Lower lobe of right lung (tissue), 2 donors: ENCODE results near the gene DNAH17. TPM values are rescaled to one million over a fixed set of nuclear protein-coding genes. Genes with fewer than 3 reads are reported as not detected.

ENCODE experiments used
- ATAC-seq, 2 donors: fragments of 200-7000 bp; cut with Tn5 transposase; one replicate each; pipeline ENCODE4 v1.9.1; 2020 to 2022; ENCODE audit warnings: mild to moderate bottlenecking in 2 of 2, moderate library complexity in 2 of 2
- DNase-seq: peaks from one replicate; pipeline ENCODE4 v3.0.0-alpha.2; 2020
- H3K27ac ChIP-seq: fragments of 200-600 bp; one replicate; pipeline ENCODE4 v1.8.0; 2022
- H3K27me3 ChIP-seq: fragments of 200-600 bp; one replicate; pipeline ENCODE4 v1.8.0; 2022; ENCODE audit warnings: low read depth
- H3K36me3 ChIP-seq: fragments of 200-600 bp; one replicate; pipeline ENCODE4 v1.8.0; 2022; ENCODE audit warnings: mild to moderate bottlenecking
- H3K4me1 ChIP-seq: fragments of 200-600 bp; one replicate; pipeline ENCODE4 v1.8.0; 2022
- H3K4me3 ChIP-seq: fragments of 200-600 bp; one replicate; pipeline ENCODE4 v1.8.0; 2022; ENCODE audit warnings: mild to moderate bottlenecking
- H3K9me3 ChIP-seq: fragments of 200-600 bp; one replicate; pipeline ENCODE4 v1.8.0; 2022
- CTCF ChIP-seq: fragments of 200-600 bp; IDR thresholded peaks from one replicate; pipeline ENCODE4 v1.8.0; 2022; ENCODE audit warnings: antibody characterized with exemption, mild to moderate bottlenecking
- intact Hi-C: fragments of 100-400 bp; cut with DNase I; formaldehyde crosslinking; loops from one replicate; pipeline ENCODE4 v1.11.0; 2022
- total RNA-seq: library from RNA; stranded (reverse); fragmentation: NEBNext Ultra II Directional; extraction: Animal tissue kit (Norgen Biotek cat#: 25700); gene quantifications from one replicate; pipeline ENCODE4 v1.2.1, GENCODE V29; 2021
- donor health status: DM: no; HTN: yes; CAD: no; lungs with severe emphysema.

Gene DNAH17
- total RNA-seq, 1 donor from 2014 or later: 2.8 TPM

- Histone ChIP-seq H3K27ac (no peak overlapping the region), H3K36me3 (no peaks in the 10 kb centered on the region), H3K27me3 (no peaks in the 10 kb centered on the region), H3K9me3 (no peaks in the 10 kb centered on the region), H3K4me1 (peaks cover 24% of the 10 kb centered on the region), H3K4me3 (no peak overlapping the region)
- intact Hi-C loops: no loop called here
- DNase-seq (no peak), ATAC-seq (no peak)
- no peak for TF ChIP-seq CTCF
Observed at GRCh38 chr17:78588258-78589030, 11.2 kb upstream of the DNAH17 start.

- Histone ChIP-seq H3K36me3 (no peaks in the 10 kb centered on the region), H3K4me1 (no peaks in the 10 kb centered on the region), H3K4me3 (no peak overlapping the region), H3K27ac (no peak overlapping the region), H3K9me3 (no peaks in the 10 kb centered on the region), H3K27me3 (no peaks in the 10 kb centered on the region)
- no peak for TF ChIP-seq CTCF
- DNase-seq (no peak), ATAC-seq (no peak)
- intact Hi-C loops: no loop called here
Observed at GRCh38 chr17:78585006-78585630, 7.9 kb upstream of the DNAH17 start.

- ATAC-seq (no peak), DNase-seq (no peak)
- Histone ChIP-seq H3K27me3 (no peaks in the 10 kb centered on the region), H3K27ac (no peak overlapping the region), H3K9me3 (no peaks in the 10 kb centered on the region), H3K4me1 (no peaks in the 10 kb centered on the region), H3K36me3 (no peaks in the 10 kb centered on the region), H3K4me3 (no peak overlapping the region)
- intact Hi-C loops: no loop called here
- no peak for TF ChIP-seq CTCF
Observed at GRCh38 chr17:78583091-78583490, 5.9 kb upstream of the DNAH17 start.

GRCh38 chr17:78581304-78581703, 4.1 kb upstream of the DNAH17 start:
- H3K27me3 ChIP-seq: no peaks in the 10 kb centered on the region
- no peaks in the 10 kb centered on the region for H3K4me1 ChIP-seq
- intact Hi-C loops: no loop called here
- no peaks in the 10 kb centered on the region for H3K9me3 ChIP-seq
- no peaks in the 10 kb centered on the region for H3K36me3 ChIP-seq
- no peak for TF ChIP-seq CTCF
- DNase-seq: no peak
- H3K4me3 ChIP-seq: no peak overlapping the region
- H3K27ac ChIP-seq: no peak overlapping the region
- ATAC-seq: no peak

GRCh38 chr17:78580277-78580804, 3.1 kb upstream of the DNAH17 start:
- no peak for DNase-seq
- intact Hi-C loops: no loop called here
- H3K4me1 ChIP-seq: no peaks in the 10 kb centered on the region
- peak in 1 of 2 donors; percentile 32 for ATAC-seq
- no peak overlapping the region for H3K27ac ChIP-seq
- H3K27me3 ChIP-seq: no peaks in the 10 kb centered on the region
- H3K9me3 ChIP-seq: no peaks in the 10 kb centered on the region
- no peak for TF ChIP-seq CTCF
- no peaks in the 10 kb centered on the region for H3K36me3 ChIP-seq
- H3K4me3 ChIP-seq: no peak overlapping the region
